Neutrophil (primary cell): ENCODE measurements around the gene ITPA.
A peak's percentile ranks its signal among the peaks of the same experiment; 100 is the strongest.

ENCODE experiments used
- H3K27ac ChIP-seq: fragments of 200-600 bp; sonication (generic); 2 replicates; pipeline ENCODE4 v1.5.1; 2016; ENCODE audit warnings: mild to moderate bottlenecking, moderate library complexity
- H3K27me3 ChIP-seq: fragments of 200-600 bp; sonication (generic); 2 replicates; pipeline ENCODE4 v1.6.0; 2016; ENCODE audit warnings: mild to moderate bottlenecking
- H3K36me3 ChIP-seq: fragments of 200-600 bp; sonication (generic); 2 replicates; pipeline ENCODE4 v1.5.1; 2017
- H3K4me1 ChIP-seq, 2 experiments: fragments of 200-600 bp in 1 of 2; sonication (generic) in 1 of 2; 1 replicate in 1 of 2; 2 replicates in 1 of 2; pipeline versions ENCODE4 v1.5.1 to v1.6.1; 2013 to 2016; ENCODE audit warnings: low read depth in 1 of 2, low read length in 1 of 2, mild to moderate bottlenecking in 1 of 2, moderate library complexity in 1 of 2; ENCODE audit not compliant: control insufficient read depth in 1 of 2, insufficient read depth in 1 of 2
- H3K4me3 ChIP-seq, 2 experiments: fragments of 200-600 bp in 1 of 2; sonication (generic) in 1 of 2; 1 replicate in 1 of 2; 2 replicates in 1 of 2; pipeline ENCODE4 v1.5.1; 2013 to 2016; ENCODE audit warnings: low read depth in 1 of 2, low read length in 1 of 2, mild to moderate bottlenecking in 1 of 2, moderate library complexity in 1 of 2
- H3K9me3 ChIP-seq: fragments of 200-600 bp; sonication (generic); 2 replicates; pipeline ENCODE4 v1.5.1; 2016
- CTCF ChIP-seq: fragments of 200-600 bp; sonication (generic); IDR thresholded peaks from 2 replicates; pipeline ENCODE4 v1.5.1; 2016; ENCODE audit warnings: antibody characterized with exemption

ITPA gene

GRCh38 chr20:3237958-3238615, 28.8 kb downstream of the ITPA start:
- TF ChIP-seq CTCF = no peak
- H3K27me3 ChIP-seq = peaks cover 93% of the 10 kb centered on the region

GRCh38 chr20:3238616-3239025, 29.3 kb downstream of the ITPA start:
- no peak for TF ChIP-seq CTCF
- Histone ChIP-seq H3K27ac (no peak overlapping the region), H3K4me1 (peaks cover 17 to 24% of the 10 kb centered on the region in 2 experiments), H3K4me3 (peak overlapping the region; percentile 53 to 69), H3K27me3 (peaks cover 99% of the 10 kb centered on the region), H3K36me3 (no peaks in the 10 kb centered on the region), H3K9me3 (no peaks in the 10 kb centered on the region)

More at GRCh38 chr20:3237958-3238615, 28.8 kb downstream of the ITPA start:
- Histone ChIP-seq H3K27ac (no peak overlapping the region), H3K36me3 (no peaks in the 10 kb centered on the region), H3K9me3 (no peaks in the 10 kb centered on the region), H3K4me3 (peak overlapping the region; percentile 53 to 69), H3K4me1 (peaks cover 17 to 24% of the 10 kb centered on the region in 2 experiments)

GRCh38 chr20:3239026-3239866, 29.9 kb downstream of the ITPA start, which contains the start of gene SLC4A11:
Gene SLC4A11 (minus strand): TSS chr20:3239190. CDS start chr20:3239137, 53 bp downstream.
- TF ChIP-seq CTCF = no peak
- Histone ChIP-seq H3K36me3 (no peaks in the 10 kb centered on the region), H3K9me3 (no peaks in the 10 kb centered on the region), H3K27me3 (peaks cover 99% of the 10 kb centered on the region), H3K4me1 (peaks cover 17 to 24% of the 10 kb centered on the region in 2 experiments), H3K4me3 (peak within 1 kb of the TSS; percentile 53 to 69), H3K27ac (no peak within 1 kb of the TSS)

- H3K4me1 ChIP-seq = peaks cover 17 to 24% of the 10 kb centered on the region in 2 experiments
- H3K27me3 ChIP-seq = peaks cover 100% of the 10 kb centered on the region
- no peak for TF ChIP-seq CTCF
- H3K36me3 ChIP-seq = no peaks in the 10 kb centered on the region
- no peak overlapping the region for H3K27ac ChIP-seq
- H3K9me3 ChIP-seq = no peaks in the 10 kb centered on the region
- H3K4me3 ChIP-seq = peak overlapping the region; percentile 53 to 69
These were observed 30.8 kb downstream of the ITPA start for GRCh38 chr20:3239867-3240775.

- no peak for TF ChIP-seq CTCF
- Histone ChIP-seq H3K27me3 (peaks cover 100% of the 10 kb centered on the region), H3K36me3 (no peaks in the 10 kb centered on the region), H3K4me1 (peaks cover 17 to 24% of the 10 kb centered on the region in 2 experiments), H3K9me3 (no peaks in the 10 kb centered on the region), H3K27ac (no peak overlapping the region), H3K4me3 (no peak overlapping the region)
These were observed 31.6 kb downstream of the ITPA start for GRCh38 chr20:3240776-3241363.
